SK-N-MC (cell line): ENCODE data around the gene KPNA1.

Source experiments
- EZH2 ChIP-seq: fragments of 200-600 bp; sonication (generic); IDR thresholded peaks from one replicate; pipeline ENCODE4 v1.6.1; 2017; ENCODE audit warnings: antibody characterized with exemption
- FOXP2 ChIP-seq: optimal IDR thresholded peaks from 2 replicates; pipeline ENCODE3; 2011; ENCODE audit warnings: mild to moderate bottlenecking, moderate library complexity; ENCODE audit not compliant: insufficient read depth; ENCODE audit errors: extremely low read length, control extremely low read depth
- POLR2AphosphoS5 ChIP-seq: IDR thresholded peaks from 2 replicates; pipeline ENCODE4 v1.6.1; 2012; ENCODE audit warnings: mild to moderate bottlenecking, low read depth, low read length, borderline replicate concordance

DNA sequence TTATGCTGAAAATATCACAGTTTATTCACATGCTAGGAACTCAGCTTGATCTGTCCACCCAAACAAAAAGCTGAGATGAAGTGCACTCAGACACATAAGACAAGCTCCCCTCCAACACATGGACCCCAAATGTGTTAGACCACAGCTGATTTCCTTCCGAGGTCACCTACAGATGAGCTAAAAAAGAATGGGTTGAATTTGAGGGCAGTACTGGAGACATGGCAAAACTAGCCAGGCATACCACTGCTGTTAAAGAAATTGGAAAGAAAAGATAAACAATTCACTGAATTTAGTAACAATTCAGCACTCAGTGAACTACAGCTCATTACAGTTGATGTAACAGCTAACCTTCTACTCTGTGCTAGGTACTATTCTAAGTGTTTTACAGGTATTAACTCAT lies 33.9 kb upstream of the KPNA1 start:
- TF ChIP-seq EZH2, result no peak
- no peak for TF ChIP-seq POLR2AphosphoS5
- no peak for TF ChIP-seq FOXP2
